ENCODE data around the gene RNF14.
"Not testable (repeated sequence)": the region's sequence is repeated elsewhere in the genome, so short reads cannot be mapped to it uniquely, and the experiment has no call there.

RNF14 gene

DNA sequence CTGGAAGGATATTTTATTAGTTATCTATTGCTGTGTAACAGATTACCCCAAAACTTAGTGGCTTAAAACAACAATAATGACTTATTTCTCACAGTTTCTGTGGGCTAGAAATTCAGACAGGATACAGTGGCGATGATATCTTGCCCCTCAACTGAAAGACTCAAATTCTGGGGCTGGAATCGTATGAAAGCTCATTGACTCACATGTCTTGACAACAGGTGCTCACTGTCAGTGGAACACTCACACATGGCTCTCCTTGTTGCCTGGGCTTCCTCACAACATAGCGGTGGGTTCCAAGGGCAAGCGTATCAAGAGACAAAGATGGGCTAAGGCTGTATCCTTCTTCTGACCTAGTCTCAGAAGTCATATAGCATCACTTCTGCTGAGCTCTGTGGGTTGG, 47.7 kb downstream of the RNF14 start:
- no peak for DNase-seq

- DNase-seq: no peak
These were observed 49.0 kb downstream of the RNF14 start for GRCh38 chr5:142017832-142018427.

DNA sequence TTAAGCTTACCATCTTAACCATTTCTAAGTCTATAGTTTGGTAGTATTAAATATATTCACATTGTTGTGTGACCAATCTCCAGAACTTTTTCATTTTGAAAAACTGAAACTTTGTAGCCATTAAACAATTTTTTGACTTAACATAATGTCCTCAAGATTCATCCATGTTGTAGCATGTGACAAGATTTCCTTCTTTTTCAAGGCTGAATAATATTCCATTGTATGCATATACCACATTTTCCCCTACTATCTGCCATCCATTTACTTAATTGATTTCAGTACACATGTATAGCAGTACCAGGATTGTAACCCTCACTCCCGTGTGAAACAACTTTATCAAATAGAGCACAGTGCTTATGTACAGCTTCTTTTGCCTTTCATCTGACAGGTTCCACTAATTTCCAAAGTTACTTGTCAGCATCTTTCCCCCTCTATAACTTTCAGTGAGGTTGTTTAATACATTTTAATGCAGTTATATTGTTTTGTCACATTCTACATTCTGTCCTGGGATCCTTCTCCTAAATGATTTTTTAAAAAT, 51.3 kb downstream of the RNF14 start:
- DNase-seq: no peak

DNA sequence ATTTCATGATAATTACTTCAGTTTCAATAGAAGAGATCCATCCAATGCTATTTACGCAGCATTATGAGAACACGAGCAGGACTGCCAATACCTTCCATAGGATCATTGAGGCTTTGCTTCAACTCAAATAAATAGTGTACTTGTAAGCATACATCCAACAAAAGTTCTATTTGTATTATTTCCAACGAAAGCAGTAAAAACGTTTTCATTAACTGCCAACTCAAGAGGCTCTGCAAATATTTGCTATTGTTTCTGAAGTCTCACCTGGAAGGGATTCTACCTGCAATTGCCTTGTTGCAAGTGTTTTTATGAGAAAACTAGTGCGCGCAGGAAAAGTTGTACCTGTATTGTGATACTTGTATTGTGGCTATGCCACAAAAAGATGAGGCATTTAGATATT, 54.9 kb downstream of the RNF14 start:
- no peak for DNase-seq

DNA sequence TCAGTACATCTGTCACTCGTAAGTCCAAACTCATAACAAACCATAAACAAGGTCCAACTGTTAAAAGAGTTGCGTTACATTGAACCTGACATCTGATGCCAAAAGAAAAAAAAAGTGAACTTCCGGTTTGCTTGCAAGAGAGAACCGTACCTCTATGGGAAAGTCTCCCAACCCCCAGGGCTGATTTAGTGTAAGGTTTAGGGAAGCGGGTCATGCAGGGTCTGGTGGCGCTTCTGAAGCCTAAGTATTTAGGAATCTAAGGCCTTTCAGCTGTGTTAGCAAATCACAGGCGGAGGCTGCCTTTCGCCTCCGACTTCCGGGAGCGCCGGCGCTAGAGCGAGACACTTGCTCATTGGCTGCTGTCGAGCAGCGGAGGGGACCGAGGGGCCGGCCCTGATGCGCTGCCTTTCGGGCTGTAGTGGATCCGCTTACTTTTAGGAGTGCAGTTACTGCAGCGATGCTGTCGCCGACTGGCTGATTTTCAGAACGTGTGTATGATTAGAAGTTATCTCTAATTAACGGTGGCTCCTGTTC, 55.9 kb downstream of the RNF14 start:
- peak; percentile 86 for DNase-seq

GRCh38 chr5:142025637-142026036, 56.7 kb downstream of the RNF14 start:
- DNase-seq: no peak

GRCh38 chr5:142032150-142032549, 63.2 kb downstream of the RNF14 start:
- DNase-seq: no peak

GRCh38 chr5:142032747-142033631, 64.1 kb downstream of the RNF14 start:
- DNase-seq: no peak

- not testable (repeated sequence) for DNase-seq
These were observed 65.0 kb downstream of the RNF14 start for GRCh38 chr5:142033632-142034567.

- no peak for DNase-seq
These were observed 66.1 kb downstream of the RNF14 start for GRCh38 chr5:142034994-142035393.

GRCh38 chr5:142036918-142037317, 68.0 kb downstream of the RNF14 start:
- no peak for DNase-seq

DNA sequence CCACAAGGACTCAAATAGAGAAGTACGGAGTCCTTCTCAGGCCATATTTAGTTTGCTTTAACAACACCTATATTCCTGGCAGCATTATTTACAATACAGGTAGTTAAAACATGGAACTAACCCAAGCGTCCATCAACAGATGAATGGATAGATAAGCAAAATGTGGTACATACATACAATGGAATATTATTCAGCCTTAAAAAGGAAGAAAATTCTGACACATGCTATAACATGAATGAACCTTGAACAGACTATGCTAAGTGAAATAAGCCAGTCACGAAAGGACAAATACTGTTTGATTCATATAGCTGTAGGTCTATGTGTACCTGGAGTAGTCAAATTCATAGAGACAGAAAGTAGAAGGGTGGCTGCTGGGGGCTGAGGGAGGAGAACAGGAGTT, 68.7 kb downstream of the RNF14 start:
- not testable (repeated sequence) for DNase-seq

- no peak for DNase-seq
These were observed 69.8 kb downstream of the RNF14 start for GRCh38 chr5:142038735-142039134.
